HUES64 (cell line): ENCODE measurements around the gene GPR65.

Experiments
- H3K27ac ChIP-seq: 2 replicates; pipeline ENCODE4 v1.7.0; 2013; ENCODE audit warnings: low read depth, low read length, inconsistent platforms
- H3K27me3 ChIP-seq: 2 replicates; pipeline ENCODE4 v1.6.1; 2013; ENCODE audit warnings: mild to moderate bottlenecking, low read length; ENCODE audit not compliant: insufficient read depth
- H3K36me3 ChIP-seq: 2 replicates; pipeline ENCODE4 v1.6.1; 2013; ENCODE audit warnings: mild to moderate bottlenecking, low read length; ENCODE audit not compliant: insufficient read depth
- H3K4me1 ChIP-seq: 2 replicates; pipeline ENCODE4 v1.6.1; 2013; ENCODE audit warnings: mild to moderate bottlenecking, low read length, moderate library complexity; ENCODE audit not compliant: insufficient read depth
- H3K4me3 ChIP-seq: 2 replicates; pipeline ENCODE4 v1.5.1; 2013; ENCODE audit warnings: mild to moderate bottlenecking, low read length, moderate library complexity
- H3K9ac ChIP-seq: 2 replicates; pipeline ENCODE4 v1.6.1; 2013; ENCODE audit warnings: mild to moderate bottlenecking, low read depth, low read length
- H3K9me3 ChIP-seq: 2 replicates; pipeline ENCODE4 v1.6.1; 2013; ENCODE audit warnings: low read depth, low read length; ENCODE audit not compliant: insufficient read depth
- WGBS: fragments of 150-250, 120-280 bp; methylation state at CpG from one replicate; pipeline ENCODE4 v1.1.7; 2013; ENCODE audit warnings: missing lambda C conversion rate; 5-methylcytosine and 5-hydroxymethylcytosine counted together

Gene GPR65

DNA sequence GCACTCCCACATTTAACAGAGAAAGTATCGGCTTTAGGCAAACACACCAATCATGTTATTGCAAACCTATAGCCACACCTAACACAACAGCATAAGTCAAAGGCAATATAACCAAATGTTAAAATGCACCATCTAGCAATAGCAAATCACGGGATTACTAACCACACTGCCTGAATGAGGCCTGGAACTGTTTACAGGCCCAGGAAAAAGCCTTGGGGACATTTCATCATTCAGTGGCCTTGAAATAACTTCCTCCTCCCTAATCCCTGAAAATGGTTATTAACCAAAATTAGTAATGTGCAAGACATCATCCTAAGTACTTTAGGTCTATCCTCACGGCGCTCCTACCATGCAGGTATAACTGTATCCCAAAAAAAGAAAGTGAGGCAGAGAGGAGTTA is 14.3 kb upstream of the GPR65 start:
- Histone ChIP-seq H3K4me3 (no peak overlapping the region), H3K9ac (no peak overlapping the region), H3K9me3 (no peaks in the 10 kb centered on the region), H3K27ac (no peak overlapping the region), H3K27me3 (no peaks in the 10 kb centered on the region), H3K36me3 (no peaks in the 10 kb centered on the region), H3K4me1 (peaks cover 6% of the 10 kb centered on the region; the same call in 1 of the 2 replicates)
- WGBS: 93% methylated on average over 2 of the region's 4 CpGs

DNA sequence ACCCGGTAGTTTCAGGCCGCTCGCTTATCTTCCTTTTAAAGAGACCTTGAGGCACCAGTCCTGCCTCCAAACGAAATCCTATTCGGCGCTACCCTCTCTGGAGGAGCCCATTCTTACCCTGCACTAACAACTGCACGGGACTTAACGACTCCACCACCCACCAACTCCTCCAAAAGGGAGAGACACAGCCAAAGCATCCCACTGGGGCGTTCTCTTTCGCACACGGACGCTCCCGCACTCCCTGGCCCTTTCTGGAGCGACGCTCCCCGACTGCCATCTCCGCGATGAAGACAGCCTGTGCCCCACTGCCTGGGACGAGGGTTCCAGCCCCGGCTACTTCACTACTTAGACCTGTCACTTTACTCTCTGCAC is 12.6 kb upstream of the GPR65 start:
- H3K27me3 ChIP-seq: no peaks in the 10 kb centered on the region
- H3K4me3 ChIP-seq: peak overlapping the region; percentile 72

DNA sequence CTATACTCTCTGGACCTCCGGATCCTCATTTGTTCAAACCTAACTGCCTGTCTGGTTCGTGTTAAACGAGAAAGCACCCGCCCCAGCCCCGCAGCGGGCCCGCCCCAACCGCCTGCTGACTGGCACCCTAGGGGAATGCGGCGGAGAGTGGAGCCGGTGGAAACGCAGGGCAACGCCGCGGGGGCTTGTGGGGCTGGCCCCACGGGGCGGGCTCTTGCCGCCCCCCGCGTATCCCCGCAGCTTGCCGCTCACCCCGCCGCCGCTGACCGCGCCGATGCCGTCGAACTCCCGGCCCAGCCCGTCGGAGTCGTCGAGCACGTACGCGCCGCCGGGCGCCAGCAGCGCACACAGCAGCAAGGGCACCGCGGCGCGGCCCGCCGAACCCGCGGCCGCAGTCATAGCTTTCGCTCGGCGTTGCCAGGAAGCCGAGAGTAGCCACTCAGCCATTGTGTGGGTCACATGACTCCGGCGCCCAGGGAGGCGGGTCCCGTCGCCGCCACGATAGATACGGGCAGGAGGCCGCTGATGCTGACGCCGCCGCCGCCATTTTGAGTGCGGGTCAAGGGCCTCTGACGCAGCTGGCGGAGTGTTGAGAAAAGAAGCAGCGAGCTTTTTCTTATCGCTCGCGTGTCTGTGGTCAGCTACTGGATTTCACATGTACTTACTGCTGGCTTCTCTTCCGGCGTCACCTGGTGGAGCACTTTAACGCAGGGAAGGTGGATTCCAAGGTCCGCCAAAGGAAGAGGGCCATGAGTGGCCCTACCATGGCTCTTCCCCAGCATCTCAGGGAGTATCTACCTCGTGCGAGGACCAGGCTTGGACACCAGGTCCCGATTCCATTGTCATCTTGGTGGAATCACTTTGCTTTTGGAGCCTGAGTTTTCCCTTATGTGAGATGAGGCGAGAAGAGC is 12.0 kb upstream of the GPR65 start, which contains the start of gene GALC:
GALC (minus strand) TSS at position 465 of the 911 bp plus-strand sequence; CDS start at position 447, 18 bp downstream.
- no peaks in the 10 kb centered on the region for H3K9me3 ChIP-seq
- peak within 1 kb of the TSS; percentile 78 for H3K27ac ChIP-seq
- no peaks in the 10 kb centered on the region for H3K36me3 ChIP-seq
- H3K4me1 ChIP-seq: peaks cover 6% of the 10 kb centered on the region; the same call in 1 of the 2 replicates
- no peaks in the 10 kb centered on the region for H3K27me3 ChIP-seq
- H3K9ac ChIP-seq: peak within 1 kb of the TSS; percentile 87
- 4% methylated on average over 83 of the region's 83 CpGs for WGBS
- peak within 1 kb of the TSS; percentile 72 for H3K4me3 ChIP-seq

More for the DNA sequence above, 12.6 kb upstream of the GPR65 start:
- peak overlapping the region; percentile 78; the same call in 1 of the 2 replicates for H3K27ac ChIP-seq
- no peaks in the 10 kb centered on the region for H3K9me3 ChIP-seq
- WGBS: 5% methylated on average over 20 of the region's 20 CpGs
- H3K9ac ChIP-seq: peak overlapping the region; percentile 87
- H3K4me1 ChIP-seq: peaks cover 6% of the 10 kb centered on the region; the same call in 1 of the 2 replicates
- no peaks in the 10 kb centered on the region for H3K36me3 ChIP-seq

DNA sequence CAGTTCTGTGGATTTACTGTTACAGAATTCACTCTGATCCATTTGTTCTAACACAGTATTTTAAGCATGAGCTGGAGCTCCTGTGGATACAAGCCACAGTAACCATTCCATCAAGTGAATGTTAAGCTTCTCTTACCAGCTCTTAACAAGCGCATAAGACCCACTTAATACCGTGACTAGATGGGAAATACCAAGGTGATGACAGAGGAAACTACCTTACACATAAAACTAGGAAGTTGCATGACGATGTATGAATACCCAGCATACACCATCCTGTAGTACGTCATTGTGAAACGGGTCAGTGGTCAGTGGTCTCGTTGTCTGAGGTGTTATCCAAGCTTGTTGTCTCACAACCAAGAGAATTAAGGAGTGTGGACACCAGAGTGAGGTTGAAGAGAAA is 10.0 kb upstream of the GPR65 start:
- no peaks in the 10 kb centered on the region for H3K9me3 ChIP-seq
- H3K27ac ChIP-seq: no peak overlapping the region
- H3K36me3 ChIP-seq: no peaks in the 10 kb centered on the region
- no peaks in the 10 kb centered on the region for H3K27me3 ChIP-seq
- H3K4me1 ChIP-seq: peaks cover 6% of the 10 kb centered on the region; the same call in 1 of the 2 replicates
- WGBS: 97% methylated on average over 6 of the region's 6 CpGs
- H3K4me3 ChIP-seq: no peak overlapping the region
- H3K9ac ChIP-seq: no peak overlapping the region

DNA sequence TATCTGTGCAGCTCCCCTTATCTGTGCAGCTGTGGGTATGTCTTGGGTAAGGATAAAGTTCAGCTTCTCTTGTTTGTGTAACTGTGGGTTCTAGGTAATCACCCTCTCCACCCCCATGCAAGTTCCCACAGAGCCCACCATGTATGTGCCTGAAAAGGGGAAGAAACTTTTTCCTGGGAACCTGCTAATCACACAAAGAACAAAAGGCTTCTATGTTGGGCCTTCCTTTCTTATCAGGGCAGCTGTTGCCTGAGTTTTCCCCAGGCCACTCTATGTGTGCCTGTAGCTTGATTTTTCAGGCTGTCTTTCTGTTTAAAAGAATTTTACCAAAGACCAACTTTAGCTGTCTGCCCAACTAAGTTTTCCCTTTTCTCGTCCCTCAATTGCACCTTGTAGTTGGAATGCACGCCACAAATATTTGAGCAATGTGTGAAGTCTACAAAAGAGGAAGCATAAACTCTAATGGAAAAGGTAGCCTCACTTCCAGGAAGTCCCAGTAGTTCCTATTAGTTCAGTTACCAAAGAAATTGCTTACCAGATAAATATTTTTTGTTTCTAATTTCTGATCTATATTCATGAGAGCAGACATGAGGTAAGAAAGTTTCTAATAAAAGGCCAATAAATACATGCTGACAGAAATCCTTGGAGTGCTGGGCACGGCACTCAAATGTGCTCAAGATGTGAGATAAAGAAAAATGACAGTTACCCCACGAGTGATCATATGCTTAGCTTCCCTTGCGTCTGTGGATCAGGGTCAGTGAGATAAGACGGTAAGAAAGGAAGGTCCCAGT is 9.2 kb upstream of the GPR65 start:
- Histone ChIP-seq H3K36me3 (no peaks in the 10 kb centered on the region), H3K9ac (no peak overlapping the region), H3K27me3 (no peaks in the 10 kb centered on the region), H3K4me3 (no peak overlapping the region), H3K4me1 (peaks cover 6% of the 10 kb centered on the region; the same call in 1 of the 2 replicates), H3K27ac (no peak overlapping the region), H3K9me3 (no peaks in the 10 kb centered on the region)
- 91% methylated on average over 6 of the region's 6 CpGs for WGBS

DNA sequence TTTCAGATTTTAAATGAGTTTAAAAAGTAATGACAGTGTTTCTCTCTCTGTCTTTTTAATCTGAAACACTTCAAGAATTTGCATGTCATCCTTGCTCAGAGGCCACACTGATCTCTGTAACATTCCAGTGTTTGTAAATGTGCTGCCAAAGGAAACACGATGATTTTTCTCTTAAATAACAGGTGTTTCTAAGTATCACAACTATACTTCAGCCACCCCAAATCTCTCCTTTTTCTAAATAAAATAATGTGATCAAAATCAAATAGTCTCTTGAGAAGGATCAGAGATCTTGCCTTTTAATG is 8.7 kb upstream of the GPR65 start:
- no peak overlapping the region for H3K9ac ChIP-seq
- H3K36me3 ChIP-seq: no peaks in the 10 kb centered on the region
- peaks cover 6% of the 10 kb centered on the region; the same call in 1 of the 2 replicates for H3K4me1 ChIP-seq
- no peak overlapping the region for H3K4me3 ChIP-seq
- H3K27ac ChIP-seq: no peak overlapping the region
- 75% methylated on average over 1 of the region's 1 CpG for WGBS
- no peaks in the 10 kb centered on the region for H3K27me3 ChIP-seq
- H3K9me3 ChIP-seq: no peaks in the 10 kb centered on the region

DNA sequence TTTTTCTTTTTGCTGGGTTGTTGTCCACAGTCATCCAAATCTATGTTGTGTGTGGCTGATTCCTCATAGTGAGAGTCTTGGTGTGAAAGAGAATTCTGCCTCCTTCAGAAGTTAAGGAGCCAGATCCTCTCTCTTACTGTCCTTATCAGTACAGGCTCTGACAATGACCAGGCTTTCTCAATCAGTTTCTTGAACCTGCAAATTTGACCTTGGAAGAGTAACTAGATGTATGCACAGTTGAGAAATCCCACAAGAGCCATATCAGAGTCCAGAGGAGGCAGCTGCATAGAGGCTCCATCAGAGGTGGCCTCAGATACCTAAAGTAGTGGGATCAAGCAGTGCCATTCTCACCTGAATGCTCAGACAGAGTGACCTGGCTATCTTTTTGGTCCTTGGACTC is 6.5 kb upstream of the GPR65 start:
- Histone ChIP-seq H3K4me1 (peaks cover 4% of the 10 kb centered on the region; the same call in 1 of the 2 replicates), H3K9ac (no peak overlapping the region), H3K27ac (no peak overlapping the region), H3K36me3 (no peaks in the 10 kb centered on the region), H3K9me3 (no peaks in the 10 kb centered on the region), H3K4me3 (no peak overlapping the region), H3K27me3 (no peaks in the 10 kb centered on the region)

DNA sequence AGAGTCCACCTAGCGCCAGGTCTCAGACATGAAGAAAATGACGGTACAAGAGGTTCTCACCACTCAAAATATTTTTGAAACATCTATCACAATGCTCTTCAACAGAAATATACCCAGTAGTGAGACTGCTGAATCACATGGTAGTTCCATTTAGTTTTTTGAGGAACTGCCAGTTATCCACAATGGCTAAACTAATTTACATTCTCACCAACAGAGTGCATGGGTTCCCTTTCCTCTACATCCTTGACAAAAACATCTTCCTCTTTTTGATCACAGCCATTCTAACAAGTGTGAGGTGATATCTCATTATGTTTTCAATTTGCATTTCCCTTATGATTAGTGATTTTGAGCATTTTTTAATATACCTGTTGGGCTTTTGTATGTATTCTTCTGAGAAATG is 5.7 kb upstream of the GPR65 start:
- Histone ChIP-seq H3K4me1 (no peaks in the 10 kb centered on the region), H3K4me3 (no peak overlapping the region), H3K9ac (no peak overlapping the region), H3K36me3 (no peaks in the 10 kb centered on the region), H3K9me3 (no peaks in the 10 kb centered on the region), H3K27me3 (no peaks in the 10 kb centered on the region), H3K27ac (no peak overlapping the region)
- WGBS: 99% methylated on average over 2 of the region's 2 CpGs

DNA sequence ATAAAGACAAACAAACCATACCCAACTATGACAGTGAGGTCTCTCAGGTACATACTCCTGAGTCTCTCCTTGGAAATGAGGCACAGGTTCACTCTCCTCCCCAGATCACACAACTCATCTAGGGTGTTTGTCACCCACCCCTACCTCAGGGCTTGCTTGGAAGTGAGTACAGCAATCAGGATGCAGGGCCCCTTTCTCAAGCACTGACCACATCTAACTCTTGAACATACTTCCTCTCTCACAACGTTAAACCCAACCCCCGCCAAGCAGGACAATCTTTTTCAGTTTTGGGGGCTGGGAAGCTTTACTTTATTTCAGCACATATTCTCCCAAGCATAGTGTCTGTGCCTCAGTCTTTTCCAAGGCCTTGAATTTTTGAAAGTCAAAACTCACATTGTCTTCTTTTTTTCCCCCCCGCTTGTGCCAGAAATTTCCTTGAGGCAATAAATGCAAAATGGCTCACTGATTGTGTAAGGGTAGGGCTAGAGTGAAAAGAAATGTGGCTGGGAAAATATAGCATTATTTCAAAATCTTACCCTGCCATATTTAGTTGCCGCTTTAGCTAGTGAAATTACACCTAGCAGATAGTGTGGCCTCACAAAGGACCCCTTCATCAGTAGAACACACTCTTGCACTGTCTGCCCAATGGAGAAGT is 2.4 kb upstream of the GPR65 start:
- 92% methylated on average over 4 of the region's 4 CpGs for WGBS
- Histone ChIP-seq H3K27me3 (no peaks in the 10 kb centered on the region), H3K4me3 (no peak overlapping the region), H3K36me3 (no peaks in the 10 kb centered on the region), H3K27ac (no peak overlapping the region), H3K9me3 (no peaks in the 10 kb centered on the region), H3K4me1 (no peaks in the 10 kb centered on the region), H3K9ac (no peak overlapping the region)

DNA sequence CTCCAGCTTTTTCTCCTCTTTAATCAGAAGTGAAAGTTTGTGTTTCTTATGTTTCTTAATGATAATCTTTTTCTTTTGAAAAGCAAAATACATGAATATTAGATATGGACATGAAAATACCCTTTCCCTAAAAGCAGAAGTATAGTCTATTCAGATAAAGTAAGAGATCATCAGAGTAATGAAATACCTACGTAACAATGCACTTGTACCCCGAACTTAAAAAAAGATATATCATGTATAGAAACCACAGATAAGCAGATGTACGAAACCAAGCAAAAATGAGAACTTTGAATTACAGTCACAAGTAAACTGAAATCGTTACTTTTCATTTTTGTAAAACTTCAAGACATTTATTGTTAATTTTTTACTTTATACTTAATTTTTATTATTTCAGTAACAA is 1.5 kb upstream of the GPR65 start:
- Histone ChIP-seq H3K4me1 (no peaks in the 10 kb centered on the region), H3K27ac (no peak overlapping the region), H3K9ac (no peak overlapping the region), H3K27me3 (no peaks in the 10 kb centered on the region), H3K9me3 (no peaks in the 10 kb centered on the region), H3K36me3 (no peaks in the 10 kb centered on the region), H3K4me3 (no peak overlapping the region)
- WGBS: 93% methylated on average over 3 of the region's 4 CpGs

DNA sequence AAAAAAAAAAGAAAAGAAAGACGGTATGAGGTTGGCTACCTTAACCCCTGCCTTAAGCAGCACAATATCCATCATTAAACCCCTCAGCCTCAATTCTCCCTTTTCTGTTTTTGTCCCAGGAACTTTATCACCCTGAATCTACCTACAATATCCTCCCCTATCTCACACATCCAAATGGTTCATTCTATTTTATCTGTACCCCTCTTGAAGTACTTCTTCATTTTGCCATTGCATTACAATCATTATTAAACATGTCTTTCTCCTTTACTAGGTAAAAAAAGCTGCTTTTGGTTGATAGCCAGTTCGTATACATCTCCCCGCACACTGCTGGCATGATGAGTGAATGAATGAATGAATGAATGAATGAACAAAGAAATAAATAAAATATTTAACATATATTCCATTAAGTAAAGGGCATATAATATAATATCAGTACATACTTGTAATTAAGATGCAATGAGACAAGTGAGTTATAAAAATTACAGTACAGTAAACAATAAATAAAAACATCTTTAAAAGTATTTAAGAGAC is 364 bp upstream of the GPR65 start:
- no peak overlapping the region for H3K4me3 ChIP-seq
- no peaks in the 10 kb centered on the region for H3K4me1 ChIP-seq
- no peaks in the 10 kb centered on the region for H3K9me3 ChIP-seq
- no peaks in the 10 kb centered on the region for H3K36me3 ChIP-seq
- WGBS: 100% methylated on average over 1 of the region's 3 CpGs
- H3K9ac ChIP-seq: no peak overlapping the region
- no peaks in the 10 kb centered on the region for H3K27me3 ChIP-seq
- H3K27ac ChIP-seq: no peak overlapping the region
